NCI-H2029 (cell line): ENCODE results near the gene UNCX.

Experiments used
- DNase-seq: peaks from one replicate; lab custom pipeline; 2025; lab: John Stamatoyannopoulos, UW

Gene UNCX

DNA sequence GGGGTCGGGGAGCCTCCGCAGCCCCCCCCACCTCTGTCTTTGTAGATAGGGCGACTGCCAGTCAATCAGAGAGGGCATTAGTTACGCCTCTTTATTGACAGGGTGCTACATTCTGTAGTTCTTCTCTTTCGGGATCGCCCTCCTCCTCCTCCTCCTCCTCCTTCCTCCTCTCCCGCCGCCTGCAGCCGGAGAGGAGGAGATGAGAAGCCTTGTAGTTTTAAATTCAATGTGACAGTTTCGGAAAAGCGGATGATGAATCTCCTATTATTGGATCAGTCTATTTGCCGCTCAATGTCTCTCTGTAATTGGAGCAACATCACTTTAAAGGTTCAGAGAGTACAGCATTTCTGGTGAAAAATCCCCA is 587 bp upstream of the UNCX start:
- no peak for DNase-seq

GRCh38 chr7:1233333-1234048 is 819 bp downstream of the UNCX start:
- DNase-seq: no peak

DNA sequence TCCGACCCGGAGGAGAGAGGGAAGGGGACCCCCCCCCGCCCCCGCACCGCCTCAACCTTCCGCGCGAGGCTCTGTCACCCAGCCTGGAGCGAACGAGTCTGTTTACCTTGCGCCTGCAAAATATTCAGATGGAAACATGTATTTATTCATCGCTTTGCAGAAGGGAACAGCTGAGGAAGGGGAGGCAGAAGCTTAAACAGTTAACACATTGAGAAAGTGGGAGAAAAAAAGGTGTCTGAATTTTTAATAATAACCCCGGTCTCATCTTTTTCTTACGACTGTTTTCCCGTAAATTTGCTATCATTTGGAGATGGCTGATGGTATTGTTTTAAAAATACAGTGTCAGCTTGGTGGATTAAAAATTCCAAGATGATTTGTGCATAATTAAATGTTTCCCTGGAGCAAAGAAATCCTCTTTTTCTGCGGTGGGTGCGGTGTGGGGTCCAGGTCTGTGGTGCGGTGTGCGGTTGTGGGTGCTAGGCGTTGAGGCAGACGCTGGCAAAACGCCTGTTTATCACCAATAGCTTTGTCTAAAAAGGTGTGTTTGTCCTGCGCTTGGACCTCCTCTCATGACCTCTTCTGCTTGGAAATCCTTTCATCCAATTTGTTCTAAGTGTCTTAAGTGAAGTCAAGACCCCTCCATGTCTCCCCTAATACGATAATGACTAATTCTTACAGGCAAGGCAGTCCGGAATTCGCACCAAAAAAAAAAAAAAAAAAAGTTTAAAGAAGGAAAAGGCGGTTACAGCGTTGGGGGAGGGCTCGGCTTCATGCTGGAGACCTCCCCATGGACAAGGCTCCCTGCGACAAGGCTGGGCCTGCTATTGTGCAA is 1.6 kb downstream of the UNCX start:
- no peak for DNase-seq

DNA sequence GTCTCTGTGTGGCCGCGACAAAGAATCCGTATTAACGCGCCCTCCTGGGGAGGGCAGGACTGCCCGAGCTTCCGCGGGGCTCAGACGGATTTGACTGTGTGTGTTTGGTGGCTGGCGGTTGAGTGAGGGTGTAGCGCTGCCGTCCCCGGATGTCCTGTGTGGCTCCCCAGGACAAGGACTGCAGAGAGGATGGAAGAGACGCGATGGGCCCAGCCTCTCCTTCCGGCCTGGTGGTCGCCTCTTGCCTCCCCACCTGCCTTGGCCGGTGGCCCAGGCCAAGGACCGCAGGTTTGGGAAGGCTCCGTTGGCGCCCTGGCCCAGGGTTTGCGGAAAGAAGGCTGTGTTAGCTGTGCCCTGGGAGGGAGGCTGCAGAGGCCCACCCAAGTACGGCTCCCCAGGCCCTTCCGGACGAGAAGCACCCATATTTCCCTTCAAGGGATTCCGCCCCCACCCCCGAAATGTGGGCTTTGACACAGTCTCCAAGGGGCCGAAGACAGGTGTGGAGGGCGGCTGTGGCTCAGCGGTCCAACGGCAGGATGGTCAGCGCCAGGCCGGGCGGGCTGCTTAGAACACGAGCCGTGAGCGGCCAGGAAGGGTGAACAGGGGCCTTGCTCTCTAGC is 2.3 kb downstream of the UNCX start:
- DNase-seq: no peak

- DNase-seq: no peak
These were observed 2.9 kb downstream of the UNCX start for GRCh38 chr7:1235501-1236131.

- DNase-seq: no peak
These were observed 3.5 kb downstream of the UNCX start for GRCh38 chr7:1236132-1236661.

GRCh38 chr7:1236831-1237701 is 4.4 kb downstream of the UNCX start:
- no peak for DNase-seq

DNA sequence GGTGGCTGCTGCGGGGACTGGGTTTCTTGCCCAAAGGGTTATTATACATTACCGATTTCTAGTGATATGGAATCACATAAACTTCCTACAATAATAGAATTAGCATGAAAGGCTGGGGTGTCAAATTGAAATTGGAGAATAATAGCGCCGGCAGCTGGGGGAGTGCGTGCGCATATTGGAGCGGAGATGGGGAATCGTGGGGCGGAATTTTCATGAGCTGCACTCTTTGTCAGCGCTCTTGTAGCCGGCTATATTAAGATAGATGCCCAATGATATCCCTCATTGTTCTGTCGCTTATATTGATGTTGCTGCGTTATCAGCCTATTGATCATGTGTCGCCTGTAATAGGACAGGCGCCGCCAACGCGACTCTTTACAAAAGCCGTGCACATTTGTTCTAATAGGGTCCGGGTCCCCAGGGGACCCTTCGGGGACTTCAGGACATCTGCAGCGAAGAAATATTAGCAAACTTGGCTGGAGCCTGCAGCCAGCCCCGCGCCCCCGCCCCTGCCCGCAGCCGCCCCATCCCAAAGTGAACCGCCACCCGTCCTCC is 5.1 kb downstream of the UNCX start:
- no peak for DNase-seq

GRCh38 chr7:1238450-1238882 is 5.8 kb downstream of the UNCX start:
- DNase-seq: no peak

- no peak for DNase-seq
These were observed 6.5 kb downstream of the UNCX start for GRCh38 chr7:1238931-1239802.

- no peak for DNase-seq
These were observed 7.3 kb downstream of the UNCX start for GRCh38 chr7:1239803-1240516.

DNA sequence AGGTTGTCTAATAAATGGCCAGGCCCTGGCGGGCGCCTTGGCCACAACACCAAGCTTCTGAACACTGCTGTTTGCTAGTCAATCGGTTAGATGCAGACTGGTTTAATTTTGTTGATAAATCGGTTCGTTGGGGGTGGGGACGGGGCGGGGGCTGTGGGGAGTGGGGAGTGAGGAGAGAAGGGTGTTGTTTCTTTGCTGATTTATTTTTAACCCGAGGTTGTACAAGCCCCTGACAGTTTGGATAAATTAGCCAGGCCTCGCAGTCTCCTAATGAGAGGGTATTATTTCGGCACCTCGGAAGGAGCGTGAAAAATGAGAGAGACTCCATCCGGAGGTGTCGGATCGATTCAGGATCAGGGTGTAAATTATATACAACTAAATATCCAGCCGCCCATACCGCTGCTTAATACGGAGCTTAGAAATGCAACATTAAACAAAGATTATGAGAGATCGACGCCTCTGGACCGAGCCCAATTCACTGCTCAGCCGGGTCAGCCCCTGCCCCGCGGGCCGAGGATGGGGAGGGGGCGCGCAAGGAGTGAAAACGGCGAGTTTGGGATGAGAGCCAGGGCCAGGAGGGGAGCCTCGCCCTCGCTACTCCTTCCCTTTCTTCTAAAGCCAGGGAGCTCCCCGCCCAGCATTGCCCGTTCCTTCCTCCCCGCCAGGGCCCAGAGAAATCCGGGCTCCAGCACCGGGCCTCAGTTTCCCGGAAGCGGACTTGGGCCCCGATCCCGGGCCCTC is 8.0 kb downstream of the UNCX start:
- DNase-seq: no peak

DNA sequence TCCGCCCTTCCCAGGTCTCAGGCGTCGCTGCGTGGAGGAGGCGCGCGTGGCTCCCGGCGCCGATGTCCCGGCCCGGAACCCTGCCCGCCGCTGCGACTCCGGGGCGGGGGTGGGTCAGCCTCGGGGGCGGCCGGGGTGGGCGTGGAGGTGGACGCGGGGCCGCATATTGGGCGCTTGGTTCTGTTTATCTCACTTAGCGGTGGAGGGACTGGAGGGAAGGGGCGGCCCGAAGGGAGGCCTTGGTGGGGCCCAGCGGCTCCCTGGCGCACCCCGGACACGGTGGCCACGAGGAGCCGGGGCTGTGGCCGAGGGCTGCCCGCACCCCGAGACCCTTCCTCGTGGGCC is 8.6 kb downstream of the UNCX start:
- DNase-seq: no peak

- DNase-seq: no peak
These were observed 9.1 kb downstream of the UNCX start for GRCh38 chr7:1241603-1242255.

DNA sequence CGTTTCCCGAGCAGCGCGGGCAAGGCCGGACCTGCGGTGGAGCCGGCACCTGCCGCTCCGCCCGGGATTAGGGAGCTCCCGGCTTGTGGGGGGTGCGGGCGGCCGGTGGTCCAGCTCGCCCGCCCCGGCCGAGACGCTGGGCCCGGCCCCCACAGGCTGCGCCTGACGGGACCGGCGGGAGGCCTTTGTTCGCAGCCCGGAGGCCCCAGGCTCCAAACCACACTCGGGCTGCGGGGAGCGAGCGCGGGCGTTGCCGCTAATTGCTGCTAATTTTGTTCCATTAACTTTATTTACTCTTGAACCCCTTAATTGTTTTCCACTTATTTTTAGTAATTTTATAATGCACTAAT is 9.6 kb downstream of the UNCX start:
- no peak for DNase-seq

DNA sequence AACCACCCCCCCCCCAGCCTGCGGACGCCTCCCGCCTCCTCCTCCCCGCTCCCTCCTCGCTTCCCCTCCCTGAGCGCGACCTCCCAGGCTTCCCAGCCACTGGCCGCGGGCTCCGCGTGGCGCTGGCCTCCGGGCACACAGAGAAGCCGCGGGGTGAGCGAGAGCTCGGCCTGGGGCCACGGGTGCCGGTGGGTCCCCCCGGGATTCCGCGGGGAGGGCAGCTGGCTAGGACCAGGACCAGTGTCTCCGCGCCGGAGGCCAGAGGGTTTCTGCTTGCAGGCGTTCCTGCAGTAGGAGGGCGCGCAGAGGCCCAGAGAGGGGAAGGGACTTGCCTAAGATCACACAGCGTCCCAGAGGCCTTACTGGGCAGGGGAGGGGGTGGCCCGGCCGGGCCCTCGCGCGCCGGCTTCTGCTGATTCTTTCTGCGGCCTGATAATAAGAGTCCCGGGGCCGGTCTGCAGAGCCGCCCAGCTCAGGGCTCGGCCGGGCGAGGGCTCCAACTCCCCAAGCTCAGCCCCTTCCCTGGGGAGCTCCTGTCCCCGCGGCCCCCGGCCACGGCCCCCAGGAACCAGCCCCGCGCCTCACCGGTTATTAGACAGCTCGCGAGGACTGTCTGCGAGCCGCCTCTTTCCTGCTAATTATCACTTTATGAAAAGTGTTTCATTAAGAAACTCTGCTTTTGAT is 10.1 kb downstream of the UNCX start:
- DNase-seq: no peak

DNA sequence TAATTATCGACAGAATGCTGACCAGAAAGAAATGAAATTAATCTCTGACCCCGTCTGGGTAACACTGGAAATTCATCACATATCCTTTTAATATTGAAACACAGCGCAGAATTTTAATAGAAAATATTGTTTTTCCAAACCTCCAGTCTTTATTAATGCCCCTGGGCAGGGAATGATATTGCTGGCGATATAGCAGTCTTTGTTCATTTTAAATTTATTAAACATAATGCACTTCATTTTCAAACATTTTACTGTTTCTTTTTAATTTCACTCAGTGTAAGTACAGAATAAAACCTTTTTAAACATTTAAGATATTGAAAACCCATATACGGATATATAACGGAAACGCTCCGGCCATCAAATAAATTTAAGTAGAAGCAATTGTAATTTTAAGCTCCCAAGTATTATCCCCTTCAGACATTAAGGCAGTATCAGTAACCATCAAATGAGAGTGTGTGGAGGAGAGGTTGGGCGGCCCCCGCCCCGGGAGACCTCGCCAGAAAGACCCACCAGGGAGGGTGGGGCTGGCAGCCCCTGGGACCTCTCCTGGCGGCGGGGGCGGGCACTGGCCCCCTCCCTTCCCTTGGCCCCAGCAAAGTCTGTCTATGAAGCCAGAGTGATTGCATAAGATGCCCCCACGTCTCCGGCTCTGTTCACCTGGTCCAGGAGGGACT is 10.8 kb downstream of the UNCX start:
- DNase-seq: no peak
